Subcutaneous abdominal adipose tissue (tissue), 5 donors: ENCODE results near the gene GLRX.
A peak's percentile ranks its signal among the peaks of the same experiment; 100 is the strongest.
"Not testable (repeated sequence)": the region's sequence is repeated elsewhere in the genome, so short reads cannot be mapped to it uniquely, and the experiment has no call there.

Source experiments
- H3K27ac ChIP-seq: one replicate; pipeline ENCODE4 v1.7.0; 2013; ENCODE audit warnings: low read depth, mild to moderate bottlenecking, inconsistent platforms, low read length, moderate library complexity
- H3K27me3 ChIP-seq, 5 donors: one replicate each; pipeline ENCODE4 v1.7.0; 2013; ENCODE audit warnings: low read length in 5 of 5, inconsistent platforms in 1 of 5; ENCODE audit not compliant: control insufficient read depth in 5 of 5, insufficient read depth in 4 of 5
- H3K36me3 ChIP-seq, 5 donors: one replicate each; pipeline ENCODE4 v1.7.0; 2013; ENCODE audit warnings: low read length in 5 of 5; ENCODE audit not compliant: control insufficient read depth in 5 of 5, insufficient read depth in 5 of 5
- H3K4me1 ChIP-seq, 5 donors: one replicate each; pipeline ENCODE4 v1.7.0; 2013; ENCODE audit warnings: low read length in 5 of 5, mild to moderate bottlenecking in 3 of 5, moderate library complexity in 1 of 5; ENCODE audit not compliant: control insufficient read depth in 5 of 5, insufficient read depth in 5 of 5
- H3K4me3 ChIP-seq, 5 donors: one replicate each; pipeline ENCODE4 v1.7.0; 2013; ENCODE audit warnings: low read length in 5 of 5, low read depth in 1 of 5
- H3K9ac ChIP-seq, 5 donors: one replicate each; pipeline ENCODE4 v1.7.0; 2013; ENCODE audit warnings: low read length in 5 of 5, mild to moderate bottlenecking in 4 of 5, moderate library complexity in 3 of 5
- H3K9me3 ChIP-seq, 5 donors: one replicate each; pipeline ENCODE4 v1.7.0; 2013; ENCODE audit warnings: low read length in 5 of 5; ENCODE audit not compliant: control insufficient read depth in 5 of 5
- donor health status: healthy.
- donor health status: healthy.
- donor health status: healthy.
- donor health status: healthy.
- donor health status: healthy.

GLRX gene

GRCh38 chr5:95821110-95822021 is 1.2 kb downstream of the GLRX start:
- Histone ChIP-seq H3K36me3 (peaks cover 0 to 11% (median 9%) of the 10 kb centered on the region in 5 donors), H3K4me3 (peak overlapping the region; percentile 90 to 99 (median 96)), H3K9ac (peak overlapping the region; percentile 66 to 89 (median 85)), H3K27ac (peak overlapping the region; percentile 98), H3K27me3 (peaks cover 0 to 2% (median 0%) of the 10 kb centered on the region in 5 donors), H3K4me1 (peaks cover 23 to 76% (median 68%) of the 10 kb centered on the region in 5 donors), H3K9me3 (no peaks in the 10 kb centered on the region)

- H3K27me3 ChIP-seq = no peaks in the 10 kb centered on the region
- peak overlapping the region; percentile 28 to 63 (median 59) for H3K4me3 ChIP-seq
- H3K9me3 ChIP-seq = no peaks in the 10 kb centered on the region
- peak overlapping the region in 4 of 5 donors; percentile 31 to 63 (median 54) for H3K9ac ChIP-seq
- H3K27ac ChIP-seq = peak overlapping the region; percentile 72
- peaks cover 15 to 66% (median 57%) of the 10 kb centered on the region in 5 donors for H3K4me1 ChIP-seq
- H3K36me3 ChIP-seq = peaks cover 8 to 38% (median 36%) of the 10 kb centered on the region in 5 donors
Measured at GRCh38 chr5:95818181-95819147, 4.1 kb downstream of the GLRX start.

GRCh38 chr5:95817430-95817829 is 5.1 kb downstream of the GLRX start:
- peak overlapping the region in 3 of 5 donors; percentile 21 to 53 (median 31) for H3K9ac ChIP-seq

DNA sequence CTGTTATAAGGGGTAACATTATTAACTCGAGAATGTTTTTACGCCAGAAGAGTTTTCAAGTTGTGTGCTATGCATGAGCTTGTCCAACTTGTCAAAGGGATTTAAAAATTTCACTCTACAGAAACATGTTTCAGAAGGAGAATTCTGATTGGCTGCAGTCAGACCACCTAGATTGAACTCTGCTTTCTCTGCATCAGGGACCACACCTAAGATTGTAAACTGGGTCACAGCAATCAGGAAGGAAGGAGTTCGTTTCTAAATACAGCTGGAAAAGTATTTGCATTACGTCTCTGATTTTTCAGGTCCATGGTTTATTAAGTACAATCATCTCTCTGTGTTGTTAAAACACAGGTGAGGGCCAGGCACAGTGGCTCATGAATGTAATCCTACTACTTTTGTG is 5.8 kb downstream of the GLRX start:
- Histone ChIP-seq H3K9ac (no peak overlapping the region), H3K27ac (peak overlapping the region; percentile 72), H3K4me3 (peak overlapping the region in 2 of 5 donors; percentile 25 to 58), H3K36me3 (peaks cover 11 to 47% (median 42%) of the 10 kb centered on the region in 5 donors), H3K9me3 (no peaks in the 10 kb centered on the region), H3K27me3 (no peaks in the 10 kb centered on the region), H3K4me1 (peaks cover 14 to 64% (median 52%) of the 10 kb centered on the region in 5 donors)

More at GRCh38 chr5:95817430-95817829, 5.1 kb downstream of the GLRX start:
- peaks cover 11 to 44% (median 38%) of the 10 kb centered on the region in 5 donors for H3K36me3 ChIP-seq
- H3K27me3 ChIP-seq = no peaks in the 10 kb centered on the region
- peak overlapping the region in 4 of 5 donors; percentile 12 to 61 (median 42) for H3K4me3 ChIP-seq
- peaks cover 14 to 59% (median 48%) of the 10 kb centered on the region in 5 donors for H3K4me1 ChIP-seq
- peak overlapping the region; percentile 72 for H3K27ac ChIP-seq
- H3K9me3 ChIP-seq = no peaks in the 10 kb centered on the region

DNA sequence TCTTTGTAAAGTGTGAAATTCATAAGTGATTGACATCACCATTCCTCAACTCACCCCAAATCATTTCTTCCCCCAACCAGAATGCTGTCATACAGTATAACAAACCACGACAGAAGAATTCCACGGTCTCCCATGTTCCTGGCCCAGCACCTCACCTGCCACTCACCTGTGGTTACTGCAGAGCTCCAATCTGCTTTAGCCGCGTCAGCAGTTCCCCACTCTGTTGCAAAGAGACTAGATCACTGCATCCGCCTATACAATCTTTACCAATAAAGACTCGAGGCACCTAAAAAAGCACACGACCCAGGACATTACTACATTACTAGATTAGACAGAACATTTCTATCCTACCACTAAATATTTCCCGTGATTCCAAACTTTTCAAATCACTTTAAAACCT is 6.2 kb downstream of the GLRX start:
- H3K9ac ChIP-seq = no peak overlapping the region
- peak overlapping the region; percentile 37 for H3K27ac ChIP-seq
- H3K27me3 ChIP-seq = no peaks in the 10 kb centered on the region
- no peak overlapping the region for H3K4me3 ChIP-seq
- H3K9me3 ChIP-seq = no peaks in the 10 kb centered on the region
- peaks cover 14 to 64% (median 50%) of the 10 kb centered on the region in 5 donors for H3K4me1 ChIP-seq
- H3K36me3 ChIP-seq = peaks cover 11 to 47% (median 42%) of the 10 kb centered on the region in 5 donors

GRCh38 chr5:95815155-95815729 is 7.3 kb downstream of the GLRX start:
- no peak overlapping the region for H3K9ac ChIP-seq
- peaks cover 11 to 47% (median 42%) of the 10 kb centered on the region in 5 donors for H3K36me3 ChIP-seq
- H3K4me3 ChIP-seq = no peak overlapping the region
- H3K4me1 ChIP-seq = peaks cover 15 to 61% (median 47%) of the 10 kb centered on the region in 5 donors
- peak overlapping the region; percentile 6 for H3K27ac ChIP-seq
- H3K9me3 ChIP-seq = no peaks in the 10 kb centered on the region
- H3K27me3 ChIP-seq = no peaks in the 10 kb centered on the region

DNA sequence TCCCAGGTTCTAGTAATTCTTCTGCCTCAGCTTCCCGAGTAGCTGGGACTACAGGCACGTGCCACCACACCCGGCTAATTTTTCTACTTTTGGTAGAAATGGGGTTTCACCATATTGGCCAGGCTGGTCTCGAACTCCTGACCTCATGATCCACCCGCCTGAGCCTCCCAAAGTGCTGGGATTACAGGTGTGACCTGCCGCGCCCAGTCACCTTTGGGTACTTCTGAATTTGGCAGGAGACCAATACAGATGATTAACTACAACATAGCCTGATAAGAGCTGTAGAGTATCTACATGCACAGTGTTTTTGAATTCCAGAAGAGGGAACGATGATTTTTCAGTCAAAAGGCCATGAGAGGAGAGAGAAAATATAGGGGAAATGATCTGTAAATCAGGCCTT is 9.5 kb downstream of the GLRX start:
- not testable (repeated sequence) for H3K9me3 ChIP-seq, H3K27ac ChIP-seq, H3K4me3 ChIP-seq, H3K27me3 ChIP-seq, H3K9ac ChIP-seq
- peaks cover 11 to 47% (median 42%) of the 10 kb centered on the region in 5 donors for H3K36me3 ChIP-seq
- H3K4me1 ChIP-seq = peaks cover 12 to 64% (median 51%) of the 10 kb centered on the region in 5 donors

- Histone ChIP-seq H3K36me3 (peaks cover 11 to 44% (median 37%) of the 10 kb centered on the region in 5 donors), H3K27ac (peak overlapping the region; percentile 62), H3K4me3 (no peak overlapping the region), H3K9ac (peak overlapping the region in 2 of 5 donors; percentile 0 to 26), H3K27me3 (no peaks in the 10 kb centered on the region), H3K4me1 (peaks cover 9 to 57% (median 44%) of the 10 kb centered on the region in 5 donors), H3K9me3 (no peaks in the 10 kb centered on the region)
Measured at GRCh38 chr5:95812074-95812471, 10.5 kb downstream of the GLRX start.

GRCh38 chr5:95811461-95812073 is 11.0 kb downstream of the GLRX start:
- not testable (repeated sequence) for H3K9me3 ChIP-seq, H3K27me3 ChIP-seq, H3K4me3 ChIP-seq
- Histone ChIP-seq H3K27ac (peak overlapping the region; percentile 62), H3K9ac (peak overlapping the region in 2 of 5 donors; percentile 0 to 26), H3K36me3 (peaks cover 11 to 40% (median 33%) of the 10 kb centered on the region in 5 donors), H3K4me1 (peaks cover 9 to 51% (median 39%) of the 10 kb centered on the region in 5 donors)
